HG03159 (cell line): Measurements from ENCODE around the gene TNRC18.
"Not testable (repeated sequence)": the region's sequence is repeated elsewhere in the genome, so short reads cannot be mapped to it uniquely, and the experiment has no call there.

ENCODE experiments used
- ATAC-seq: cut with Tn5 transposase; IDR thresholded peaks from one replicate; pipeline ENCODE4 v1.9.1; 2021; ENCODE audit warnings: mild to moderate bottlenecking, moderate library complexity; ENCODE audit not compliant: unreplicated experiment

The TNRC18 gene

GRCh38 chr7:5377816-5378215, 45.8 kb downstream of the TNRC18 start:
- ATAC-seq = no peak

GRCh38 chr7:5377279-5377678, 46.4 kb downstream of the TNRC18 start:
- no peak for ATAC-seq

- no peak for ATAC-seq
Observed at GRCh38 chr7:5375925-5376324, 47.7 kb downstream of the TNRC18 start.

- no peak for ATAC-seq
Observed at GRCh38 chr7:5374464-5374863, 49.2 kb downstream of the TNRC18 start.

- no peak for ATAC-seq
Observed at GRCh38 chr7:5373300-5373699, 50.3 kb downstream of the TNRC18 start.

GRCh38 chr7:5370454-5371353, 52.9 kb downstream of the TNRC18 start:
- ATAC-seq = no peak

- ATAC-seq = no peak
Observed at GRCh38 chr7:5367661-5368060, 56.0 kb downstream of the TNRC18 start.

- ATAC-seq = peak; percentile 71
Observed at GRCh38 chr7:5365976-5366625, 57.5 kb downstream of the TNRC18 start.

GRCh38 chr7:5363729-5364128, 59.9 kb downstream of the TNRC18 start:
- no peak for ATAC-seq

- ATAC-seq = no peak
Observed at GRCh38 chr7:5362466-5362865, 61.2 kb downstream of the TNRC18 start.

- ATAC-seq = no peak
Observed at GRCh38 chr7:5361446-5362127, 62.0 kb downstream of the TNRC18 start.

GRCh38 chr7:5360971-5361370, 62.7 kb downstream of the TNRC18 start:
- no peak for ATAC-seq

GRCh38 chr7:5360451-5360850, 63.2 kb downstream of the TNRC18 start:
- no peak for ATAC-seq

GRCh38 chr7:5360021-5360420, 63.6 kb downstream of the TNRC18 start:
- not testable (repeated sequence) for ATAC-seq

GRCh38 chr7:5359344-5359743, 64.3 kb downstream of the TNRC18 start:
- no peak for ATAC-seq

GRCh38 chr7:5357951-5358350, 65.7 kb downstream of the TNRC18 start:
- no peak for ATAC-seq

GRCh38 chr7:5356751-5357119, 66.9 kb downstream of the TNRC18 start:
- ATAC-seq = no peak

GRCh38 chr7:5354460-5355232, 69.0 kb downstream of the TNRC18 start:
- no peak for ATAC-seq

- no peak for ATAC-seq
Observed at GRCh38 chr7:5352440-5353010, 71.1 kb downstream of the TNRC18 start.

- no peak for ATAC-seq
Observed at GRCh38 chr7:5351507-5352265, 71.9 kb downstream of the TNRC18 start.
